Islet of Langerhans (tissue), 1 donor: ENCODE results near the gene TBCA.
"Not testable (repeated sequence)": the region's sequence is repeated elsewhere in the genome, so short reads cannot be mapped to it uniquely, and the experiment has no call there.

Experiments
- FAIRE-seq: peaks from one replicate; lab custom pipeline; 2011; peaks lifted over from hg19 to GRCh38; lab: Jason Lieb, UNC

Gene TBCA

GRCh38 chr5:77709340-77709739 lies 66.8 kb downstream of the TBCA start:
- no peak for FAIRE-seq

GRCh38 chr5:77707791-77708190 lies 68.3 kb downstream of the TBCA start:
- no peak for FAIRE-seq

- not testable (repeated sequence) for FAIRE-seq
These were observed 76.6 kb downstream of the TBCA start for GRCh38 chr5:77699569-77699968.

- FAIRE-seq, result no peak
These were observed 77.2 kb downstream of the TBCA start for GRCh38 chr5:77698920-77699319.

GRCh38 chr5:77697692-77698091 lies 78.4 kb downstream of the TBCA start:
- no peak for FAIRE-seq

- no peak for FAIRE-seq
These were observed 80.0 kb downstream of the TBCA start for GRCh38 chr5:77696120-77696519.

- FAIRE-seq, result peak; percentile 33
These were observed 82.2 kb downstream of the TBCA start for GRCh38 chr5:77693913-77694312.

GRCh38 chr5:77683171-77683732 lies 92.9 kb downstream of the TBCA start:
- no peak for FAIRE-seq

GRCh38 chr5:77670526-77670925 lies 105.6 kb downstream of the TBCA start:
- no peak for FAIRE-seq

GRCh38 chr5:77669677-77670076 lies 106.5 kb downstream of the TBCA start:
- FAIRE-seq, result no peak

- no peak for FAIRE-seq
These were observed 112.9 kb downstream of the TBCA start for GRCh38 chr5:77663090-77663863.

- FAIRE-seq, result no peak
These were observed 113.5 kb downstream of the TBCA start for GRCh38 chr5:77662635-77663034.

- no peak for FAIRE-seq
These were observed 117.5 kb downstream of the TBCA start for GRCh38 chr5:77658662-77659061.

- no peak for FAIRE-seq
These were observed 124.8 kb downstream of the TBCA start for GRCh38 chr5:77651343-77651742.

GRCh38 chr5:77650686-77651085 lies 125.5 kb downstream of the TBCA start:
- FAIRE-seq, result no peak

GRCh38 chr5:77649776-77650175 lies 126.4 kb downstream of the TBCA start:
- FAIRE-seq, result no peak

GRCh38 chr5:77645995-77646639 lies 130.0 kb downstream of the TBCA start:
- FAIRE-seq, result no peak

GRCh38 chr5:77645158-77645994 lies 130.8 kb downstream of the TBCA start:
- FAIRE-seq, result no peak

GRCh38 chr5:77644371-77645157 lies 131.6 kb downstream of the TBCA start:
- FAIRE-seq, result no peak

GRCh38 chr5:77643654-77644370 lies 132.3 kb downstream of the TBCA start:
- no peak for FAIRE-seq
